ENCODE results near the gene POLD1. TPM values are rescaled to one million over a fixed set of nuclear protein-coding genes. Genes with fewer than 3 reads are reported as not detected.

Gene POLD1
- total RNA-seq, 1 donor from 2014 or later, result 82.0 TPM

DNA sequence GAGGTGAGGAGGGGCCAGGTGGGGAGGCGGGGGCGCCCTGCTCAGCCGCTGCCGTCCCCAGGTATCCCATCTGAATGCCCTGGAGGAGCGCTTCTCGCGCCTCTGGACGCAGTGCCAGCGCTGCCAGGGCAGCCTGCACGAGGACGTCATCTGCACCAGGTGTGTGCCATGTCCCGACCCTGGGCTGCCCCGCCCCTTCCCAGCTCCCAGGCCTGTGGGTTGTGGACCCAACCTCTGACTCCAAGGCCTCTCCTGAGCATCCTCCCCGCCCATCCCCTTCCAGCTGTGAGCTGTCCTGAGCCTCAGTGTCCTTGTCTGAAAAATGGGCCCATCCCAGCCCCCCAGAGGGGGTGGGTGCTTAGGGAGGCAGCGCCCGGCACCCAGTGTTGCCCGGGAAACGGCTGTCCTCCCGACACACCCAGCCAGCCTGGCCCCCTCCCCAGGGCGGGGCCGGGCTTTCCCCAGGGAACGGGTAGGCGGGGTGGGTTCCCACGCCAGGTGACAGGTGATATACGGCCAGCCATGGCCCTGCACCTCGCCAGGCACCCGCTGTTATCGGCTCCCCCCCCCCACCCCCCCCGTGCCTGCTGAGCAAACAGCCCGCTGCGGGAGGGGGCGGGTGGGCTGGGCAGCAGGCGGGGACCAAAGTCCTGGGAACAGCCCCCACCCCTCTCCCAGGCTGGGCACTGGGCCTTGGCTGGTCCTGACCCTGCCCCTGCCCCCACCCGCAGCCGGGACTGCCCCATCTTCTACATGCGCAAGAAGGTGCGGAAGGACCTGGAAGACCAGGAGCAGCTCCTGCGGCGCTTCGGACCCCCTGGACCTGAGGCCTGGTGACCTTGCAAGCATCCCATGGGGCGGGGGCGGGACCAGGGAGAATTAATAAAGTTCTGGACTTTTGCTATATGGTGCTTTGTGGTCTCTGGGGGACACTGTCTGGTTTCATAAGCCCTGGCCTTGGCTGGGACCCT lies 33.2 kb downstream of the POLD1 start:
- DNase-seq (ENCODE audit: low read depth, low spot score), result no peak

DNA sequence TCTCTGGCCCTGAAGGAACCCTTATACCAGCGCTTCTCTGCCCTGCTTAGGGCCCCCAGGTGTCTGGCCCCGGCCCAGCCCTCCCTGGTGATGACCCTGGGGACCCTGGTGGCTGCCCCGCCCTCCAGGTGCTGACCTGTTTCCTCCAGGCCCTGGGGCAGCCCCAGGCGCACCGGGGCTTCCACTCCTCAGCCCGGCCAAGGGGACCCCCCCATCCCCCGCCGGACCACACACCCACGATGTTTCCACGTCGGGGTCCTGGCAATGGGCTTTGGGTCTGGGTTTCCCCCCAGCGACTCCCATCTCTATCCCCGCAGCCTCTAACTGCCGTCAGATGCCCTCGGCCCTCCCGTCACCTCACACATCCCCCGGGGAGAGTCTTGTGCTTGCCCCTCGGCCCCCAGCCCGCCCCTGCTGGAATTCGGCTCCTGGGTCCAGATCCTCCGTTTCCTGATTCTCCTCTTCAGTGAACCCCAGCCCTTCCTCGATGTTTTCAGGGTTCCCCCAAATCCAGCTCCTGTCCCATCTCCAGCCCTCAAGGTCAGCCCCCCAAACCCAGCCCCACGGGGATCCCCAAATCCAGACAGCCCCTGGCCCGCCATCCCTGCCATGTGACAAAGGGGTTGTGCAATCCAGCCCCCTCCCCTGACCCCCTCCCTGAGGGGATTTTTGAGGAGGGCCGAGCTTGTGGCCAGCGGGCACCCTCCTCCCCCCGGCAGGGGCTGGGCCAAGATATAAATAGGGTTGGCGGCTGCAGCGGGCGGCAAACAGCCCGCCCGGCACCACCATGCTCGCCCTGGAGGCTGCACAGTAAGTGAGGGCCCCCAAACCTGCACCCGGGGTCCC lies 34.3 kb downstream of the POLD1 start, which contains the start of gene SPIB:
Gene SPIB, plus strand, starts transcription at position 763 of the 846 bp plus-strand sequence. Its CDS starts 25 bp downstream, at position 788.
- DNase-seq (ENCODE audit: low read depth, low spot score), result no peak

DNA sequence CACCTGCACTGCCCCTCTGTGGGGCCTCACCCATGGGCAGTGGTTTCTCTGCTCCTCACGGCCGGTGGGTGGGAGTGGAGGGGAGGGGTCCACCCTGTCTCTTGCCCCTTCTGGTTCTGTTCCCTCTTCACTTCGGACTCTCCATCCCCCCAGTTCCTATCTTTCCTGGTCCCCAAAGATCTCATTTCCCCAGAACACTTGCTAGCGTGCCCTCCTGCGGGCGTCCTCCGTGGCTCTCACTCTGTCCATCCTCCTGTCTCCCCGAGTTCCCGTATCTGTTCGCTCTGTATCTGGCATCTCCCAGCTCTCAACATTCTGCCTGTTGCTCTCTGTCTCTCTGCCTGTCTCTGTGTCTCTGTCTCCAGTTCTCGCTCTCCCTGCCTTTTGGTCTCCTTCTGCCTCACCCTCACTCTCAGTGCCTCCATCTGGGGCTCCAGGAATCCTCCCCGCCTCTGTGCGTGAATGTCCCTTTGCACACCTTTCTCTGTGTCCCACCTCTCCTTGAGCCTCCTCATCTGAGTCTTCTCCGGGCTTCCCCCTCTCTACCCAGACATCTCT lies 35.0 kb downstream of the POLD1 start:
- no peak for DNase-seq (ENCODE audit: low read depth, low spot score)

DNA sequence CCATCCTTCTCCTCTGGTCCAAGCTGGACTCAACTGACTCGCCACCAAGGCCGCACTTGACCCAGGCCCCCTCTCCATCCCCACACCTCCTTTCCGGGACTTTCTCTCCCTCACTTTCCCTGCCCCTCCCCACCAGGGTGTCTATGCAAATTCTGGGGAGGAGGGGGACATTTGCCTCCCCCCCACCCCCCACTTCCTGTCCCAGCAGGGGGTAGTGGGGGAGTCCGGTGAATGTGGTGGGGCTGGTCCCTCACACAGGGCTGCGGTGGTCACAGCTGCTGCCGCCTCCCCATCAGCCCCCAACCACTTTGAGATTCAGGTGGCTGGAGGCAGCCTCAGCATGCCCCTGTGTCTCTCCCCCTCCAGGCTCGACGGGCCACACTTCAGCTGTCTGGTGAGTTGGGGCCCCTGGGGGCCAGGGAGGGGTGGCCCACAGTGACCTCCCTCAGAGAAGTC lies 35.5 kb downstream of the POLD1 start:
- DNase-seq (ENCODE audit: low read depth, low spot score), result no peak

DNA sequence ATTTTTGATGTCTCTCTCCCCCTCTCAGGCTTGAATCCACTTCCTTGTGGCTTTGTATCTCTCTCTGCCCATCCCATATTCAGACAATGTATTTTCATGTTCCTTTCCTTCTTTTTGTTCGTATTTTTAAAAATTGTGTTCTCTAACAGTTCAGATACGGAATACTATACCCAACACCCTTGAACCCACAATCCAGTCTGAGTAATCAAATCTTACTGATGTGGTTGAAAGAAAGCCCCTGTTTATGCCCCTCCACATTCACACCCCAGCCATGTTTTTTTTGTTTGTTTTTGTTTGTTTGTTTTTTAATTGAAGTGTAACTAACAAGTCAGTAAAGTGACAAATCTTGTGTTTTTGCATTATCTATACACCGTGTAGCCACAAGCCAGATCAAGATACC lies 36.0 kb downstream of the POLD1 start:
- no peak for DNase-seq (ENCODE audit: low read depth, low spot score)

DNA sequence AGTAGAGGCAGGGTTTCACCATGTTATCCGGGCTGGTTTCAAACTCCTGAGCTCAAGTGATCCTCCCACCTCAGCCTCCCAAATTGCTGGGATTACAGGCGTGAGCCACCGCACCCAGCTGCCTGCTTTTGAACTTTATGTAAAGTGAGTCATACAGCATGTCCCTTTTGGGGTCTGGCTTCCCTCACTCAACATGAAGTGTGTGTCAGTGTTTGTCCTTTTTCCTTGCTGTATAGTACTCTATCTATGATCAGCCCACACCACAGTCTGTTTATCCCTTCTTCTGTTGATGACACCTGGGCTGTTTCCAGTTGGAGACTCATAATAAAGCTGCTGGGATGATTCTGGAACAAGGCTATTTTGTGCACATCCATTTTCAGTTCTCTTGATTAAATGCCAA lies 36.7 kb downstream of the POLD1 start:
- DNase-seq (ENCODE audit: low read depth, low spot score), result no peak

DNA sequence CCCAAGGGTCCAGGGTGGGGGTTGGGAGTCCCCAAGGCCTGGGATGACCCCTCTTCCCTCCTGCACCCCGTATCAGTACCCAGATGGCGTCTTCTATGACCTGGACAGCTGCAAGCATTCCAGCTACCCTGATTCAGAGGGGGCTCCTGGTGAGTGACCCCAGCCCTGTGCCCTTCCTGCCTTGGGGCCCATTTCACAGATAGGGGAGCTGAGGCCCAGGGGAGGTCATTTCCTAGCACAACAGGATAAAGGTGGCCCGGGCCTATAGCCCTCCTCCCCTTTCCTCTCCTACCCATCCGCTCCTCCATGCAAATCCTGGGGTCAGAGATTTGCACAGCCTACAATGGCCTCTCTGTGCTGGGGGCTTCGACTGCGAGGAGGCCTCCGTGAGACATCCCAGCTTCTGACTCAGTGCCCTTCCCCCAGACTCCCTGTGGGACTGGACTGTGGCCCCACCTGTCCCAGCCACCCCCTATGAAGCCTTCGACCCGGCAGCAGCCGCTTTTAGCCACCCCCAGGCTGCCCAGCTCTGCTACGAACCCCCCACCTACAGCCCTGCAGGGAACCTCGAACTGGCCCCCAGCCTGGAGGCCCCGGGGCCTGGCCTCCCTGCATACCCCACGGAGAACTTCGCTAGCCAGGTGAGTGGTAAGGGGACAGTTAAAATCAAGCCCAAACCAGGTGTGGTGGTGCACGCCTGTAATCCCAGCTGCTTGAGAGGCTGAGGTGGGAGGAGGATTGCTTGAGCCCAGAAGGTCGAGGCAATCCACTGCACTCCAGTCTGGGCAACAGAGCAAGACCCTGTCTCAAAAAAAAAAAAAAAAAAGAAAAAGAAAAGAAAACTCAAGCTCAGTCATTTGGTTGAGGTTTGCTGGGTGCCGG lies 38.5 kb downstream of the POLD1 start:
- no peak for DNase-seq (ENCODE audit: low read depth, low spot score)

DNA sequence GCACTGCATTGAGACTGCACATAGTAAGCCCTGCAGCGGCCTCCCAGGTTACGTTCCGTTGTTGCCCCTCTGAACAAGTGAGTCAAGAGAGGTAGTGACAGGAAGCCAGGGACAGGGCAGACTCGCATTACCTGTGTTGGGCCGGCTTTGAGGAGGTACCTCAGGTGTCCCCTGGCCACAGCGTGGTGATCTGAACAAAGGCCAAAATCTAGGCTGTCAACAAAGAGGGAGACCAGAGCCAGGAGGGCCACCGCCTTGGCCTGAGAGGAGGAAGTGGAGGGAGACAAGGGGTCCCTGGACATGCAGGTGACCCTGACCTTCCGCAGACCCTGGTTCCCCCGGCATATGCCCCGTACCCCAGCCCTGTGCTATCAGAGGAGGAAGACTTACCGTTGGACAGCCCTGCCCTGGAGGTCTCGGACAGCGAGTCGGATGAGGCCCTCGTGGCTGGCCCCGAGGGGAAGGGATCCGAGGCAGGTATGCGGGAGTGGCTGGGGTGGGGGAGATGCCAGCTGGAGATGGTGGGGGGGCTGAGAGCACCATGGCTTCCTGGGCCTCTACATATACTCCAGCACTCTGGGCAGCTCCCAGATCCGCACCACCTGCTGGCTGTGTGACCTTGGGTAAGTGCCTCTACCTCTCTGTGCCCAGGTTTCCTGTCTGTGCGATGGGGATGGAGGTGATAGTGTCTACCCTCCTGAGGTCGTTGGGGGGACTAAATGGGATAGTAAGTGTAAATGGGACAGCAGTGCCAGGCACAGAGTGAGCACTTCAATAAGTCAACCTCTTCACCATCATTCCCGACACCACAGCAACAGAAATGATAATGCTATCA lies 39.3 kb downstream of the POLD1 start:
- no peak for DNase-seq (ENCODE audit: low read depth, low spot score)

DNA sequence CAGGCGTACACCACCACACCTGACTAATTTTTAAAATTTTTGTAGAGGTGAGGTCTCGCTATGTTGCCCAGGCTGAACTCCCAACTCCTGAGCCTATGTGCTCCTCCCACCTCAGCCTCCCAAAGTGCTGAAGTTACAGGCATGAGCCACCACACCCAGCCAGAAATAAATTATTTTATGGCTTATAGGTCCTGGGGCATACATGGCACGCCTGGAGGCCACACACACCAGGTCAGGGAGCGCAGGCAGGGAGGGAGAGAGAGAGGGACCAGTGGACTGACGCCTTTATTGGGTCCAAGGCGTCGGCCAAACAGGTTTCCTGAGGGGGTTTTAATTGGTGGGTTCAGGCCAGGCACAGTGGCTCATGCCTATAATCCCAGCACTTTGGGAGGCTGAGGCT lies 41.4 kb downstream of the POLD1 start:
- no peak for DNase-seq (ENCODE audit: low read depth, low spot score)

DNA sequence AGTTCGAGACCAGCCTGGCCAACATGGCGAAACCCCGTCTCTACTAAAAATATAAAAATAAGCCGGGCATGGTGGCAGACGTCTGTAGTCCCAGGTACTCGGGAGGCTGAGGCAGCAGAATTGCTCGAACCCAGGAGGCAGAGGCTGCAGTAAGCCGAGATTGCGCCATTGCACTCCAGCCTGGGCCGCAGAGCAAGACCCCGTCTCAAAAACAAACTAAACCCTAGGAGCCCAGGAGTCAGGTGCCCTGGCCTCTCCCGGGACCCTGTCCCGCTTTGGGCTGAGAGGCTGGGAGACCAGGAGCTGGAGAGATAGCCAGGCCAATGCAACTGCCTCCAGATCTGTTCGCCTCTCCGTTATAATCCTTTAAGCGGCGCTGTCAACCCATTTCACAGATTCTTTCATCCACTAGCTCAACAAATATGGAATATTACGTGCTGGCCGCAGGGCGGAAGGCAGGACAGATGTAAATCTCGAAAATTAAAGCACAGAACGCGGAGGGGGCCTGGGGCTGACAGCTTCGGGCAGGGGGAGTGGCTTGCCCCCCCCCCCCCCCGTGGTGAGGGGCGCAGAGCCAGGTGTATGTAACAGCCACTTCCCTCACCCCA lies 43.3 kb downstream of the POLD1 start:
- DNase-seq (ENCODE audit: low read depth, low spot score), result no peak

DNA sequence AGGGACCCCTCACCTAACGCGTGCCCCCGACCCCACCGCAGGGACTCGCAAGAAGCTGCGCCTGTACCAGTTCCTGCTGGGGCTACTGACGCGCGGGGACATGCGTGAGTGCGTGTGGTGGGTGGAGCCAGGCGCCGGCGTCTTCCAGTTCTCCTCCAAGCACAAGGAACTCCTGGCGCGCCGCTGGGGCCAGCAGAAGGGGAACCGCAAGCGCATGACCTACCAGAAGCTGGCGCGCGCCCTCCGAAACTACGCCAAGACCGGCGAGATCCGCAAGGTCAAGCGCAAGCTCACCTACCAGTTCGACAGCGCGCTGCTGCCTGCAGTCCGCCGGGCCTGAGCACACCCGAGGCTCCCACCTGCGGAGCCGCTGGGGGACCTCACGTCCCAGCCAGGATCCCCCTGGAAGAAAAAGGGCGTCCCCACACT lies 43.9 kb downstream of the POLD1 start:
- peak; percentile 13 for DNase-seq (ENCODE audit: low read depth, low spot score)

DNA sequence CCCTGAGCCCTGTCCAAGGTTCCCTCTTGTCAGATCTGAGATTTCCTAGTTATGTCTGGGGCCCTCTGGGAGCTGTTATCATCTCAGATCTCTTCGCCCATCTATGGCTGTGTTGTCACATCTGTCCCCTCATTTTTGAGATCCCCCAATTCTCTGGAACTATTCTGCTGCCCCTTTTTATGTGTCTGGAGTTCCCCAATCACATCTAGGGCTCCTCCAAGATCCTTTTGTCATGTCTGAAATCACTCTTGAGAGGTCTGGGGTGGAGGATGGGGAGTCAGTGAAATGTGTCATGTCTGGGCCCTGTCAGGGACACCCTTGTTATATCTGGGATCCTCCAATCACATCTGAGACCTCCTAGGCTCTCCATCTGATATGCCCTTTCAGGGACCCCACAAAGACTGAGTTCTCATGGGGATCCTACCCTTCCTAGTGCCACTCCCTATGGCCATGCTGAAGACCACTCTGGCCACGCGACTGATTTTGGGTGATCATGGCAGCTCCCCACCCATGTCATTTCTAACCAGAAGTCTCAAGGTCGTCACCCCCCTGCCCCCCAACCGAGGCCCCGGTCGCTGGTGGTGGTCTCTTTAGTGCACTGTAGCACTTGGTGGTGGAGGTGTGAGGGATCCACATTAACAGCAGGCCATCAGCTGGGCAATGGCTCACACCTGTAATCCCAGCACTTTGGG lies 44.8 kb downstream of the POLD1 start:
- no peak for DNase-seq (ENCODE audit: low read depth, low spot score)

DNA sequence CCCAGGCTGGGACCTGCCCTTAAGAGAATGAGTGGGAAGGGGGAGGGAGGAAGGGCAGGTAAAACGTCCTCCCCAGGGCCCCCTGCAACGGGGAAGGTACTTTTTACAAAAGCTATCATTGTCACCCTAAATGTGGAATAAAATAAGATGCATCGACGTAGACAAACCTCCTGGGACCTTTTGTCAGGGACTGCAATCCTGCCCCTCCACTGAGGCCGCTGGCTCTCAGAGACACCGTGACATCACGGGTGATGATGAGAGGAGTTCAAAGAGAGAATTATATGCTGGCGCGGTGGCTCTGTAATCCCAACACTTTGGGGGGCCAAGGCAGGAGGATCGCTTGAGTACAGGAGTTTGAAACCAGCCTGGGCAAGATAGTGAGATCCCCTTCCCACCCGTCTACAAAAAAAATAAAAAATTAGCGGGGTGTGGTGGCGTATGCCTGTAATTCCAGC lies 46.8 kb downstream of the POLD1 start:
- no peak for DNase-seq (ENCODE audit: low read depth, low spot score)

DNA sequence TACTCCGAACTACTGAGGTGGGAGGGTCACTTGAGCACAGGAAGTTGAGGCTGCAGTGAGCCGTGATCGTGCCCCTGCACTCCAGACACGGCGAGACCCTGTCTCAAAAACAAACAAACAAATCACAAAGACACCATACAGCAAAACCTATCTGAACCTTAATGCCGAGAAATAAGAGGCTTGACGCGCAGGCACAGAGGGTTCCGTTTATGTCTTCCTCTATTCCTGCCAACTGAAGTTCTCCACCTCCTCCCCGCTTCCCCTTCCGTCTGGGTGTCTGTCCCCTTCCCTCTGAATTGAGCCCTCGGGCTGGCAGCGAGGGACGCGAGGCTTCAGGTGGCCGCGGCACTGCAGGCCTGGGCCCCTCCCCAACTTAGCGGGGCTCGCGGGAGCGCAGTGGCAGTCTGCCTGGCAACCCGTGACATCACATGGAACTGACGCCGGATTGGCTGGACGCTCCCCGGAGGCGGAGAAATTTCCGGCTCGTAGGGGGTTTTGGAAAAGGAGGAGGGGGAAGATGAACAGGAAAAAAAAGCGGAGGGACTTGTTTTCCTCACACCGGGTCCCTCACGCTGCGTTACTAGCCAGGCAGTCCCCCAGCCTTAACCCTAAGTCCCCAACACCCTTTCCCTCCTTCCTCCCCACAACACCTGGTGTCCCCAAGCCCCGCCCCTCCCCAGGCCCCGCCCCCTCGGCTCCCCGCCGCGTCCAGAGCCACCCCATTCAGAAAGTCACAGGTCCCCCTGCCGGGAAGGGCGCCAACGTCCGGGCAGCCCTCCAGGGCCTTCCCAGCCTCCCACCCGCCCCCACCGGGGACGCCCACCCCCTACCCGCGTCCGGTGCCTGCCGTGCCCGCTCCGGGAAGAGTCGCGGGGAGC lies 47.4 kb downstream of the POLD1 start:
- DNase-seq (ENCODE audit: low read depth, low spot score), result peak; percentile 19

DNA sequence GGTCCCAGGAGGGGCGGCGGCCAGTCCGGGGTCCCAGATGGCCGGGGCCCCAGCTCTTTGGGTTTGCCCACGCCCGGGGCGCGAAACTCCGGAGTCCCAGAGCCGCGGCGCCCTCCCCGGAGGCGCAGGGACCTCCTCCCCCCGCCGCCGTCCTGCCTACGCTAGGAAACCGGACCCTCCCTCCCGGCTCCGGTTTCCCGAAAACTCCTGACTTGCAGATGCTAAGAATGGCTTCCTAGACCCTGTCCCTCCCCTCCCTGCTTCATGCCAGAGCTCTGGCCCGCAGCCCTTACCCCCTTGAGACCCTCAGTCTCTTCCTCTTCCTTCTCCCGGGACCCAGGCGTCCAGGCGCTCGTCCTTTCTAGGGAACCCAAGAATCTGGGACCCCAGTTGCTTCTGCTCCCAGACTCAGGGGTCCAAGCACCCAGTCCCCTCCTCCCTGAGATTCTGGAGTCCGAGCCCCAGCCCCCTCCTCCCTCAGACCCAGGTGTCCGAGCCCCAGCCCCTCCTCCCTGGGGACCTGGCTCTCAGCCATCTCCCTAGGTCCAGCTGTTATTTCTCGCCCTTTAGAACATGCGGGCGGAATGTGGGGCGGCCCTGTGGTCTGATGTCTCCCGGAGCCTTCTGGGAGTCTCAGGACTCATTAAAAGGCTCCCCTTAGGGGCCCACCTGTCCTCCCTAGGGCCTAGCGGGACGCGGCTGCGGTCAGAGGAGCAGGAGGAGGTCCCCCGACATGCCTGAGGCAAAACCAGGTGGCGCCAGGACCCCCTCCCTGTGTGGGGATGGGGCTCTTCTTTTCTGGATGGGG lies 48.3 kb downstream of the POLD1 start, which contains the start of gene MYBPC2:
Gene MYBPC2, plus strand, starts transcription at position 672 of the 808 bp plus-strand sequence. Its CDS starts 62 bp downstream, at position 734.
- DNase-seq (ENCODE audit: low read depth, low spot score), result no peak

Measured in pulmonary artery endothelial cell (primary cell).